GM13976 (cell line): Measurements from ENCODE around the gene RC3H2.
"Not testable (repeated sequence)": the region's sequence is repeated elsewhere in the genome, so short reads cannot be mapped to it uniquely, and the experiment has no call there.

ENCODE experiments used
- DNase-seq: peaks from one replicate; pipeline ENCODE4 v3.0.0; 2012; ENCODE audit warnings: low spot score
- CTCF ChIP-seq: IDR thresholded peaks from 2 replicates; pipeline ENCODE4 v1.5.1; 2012; ENCODE audit warnings: borderline replicate concordance, mild to moderate bottlenecking; ENCODE audit not compliant: insufficient read depth; ENCODE audit errors: extremely low read depth, missing control alignments, control extremely low read depth
- in situ Hi-C: fragments of 300-500 bp; cut with MboI; formaldehyde crosslinking; loops from one replicate; pipeline ENCODE4 v1.12.0; 2022; ENCODE audit warnings: low sequenced_read_pairs, mixed read lengths, inconsistent platforms; ENCODE audit not compliant: unreplicated experiment

RC3H2 gene

GRCh38 chr9:122923947-122924346 lies 18.8 kb upstream of the RC3H2 start:
- in situ Hi-C loops: no loop called here
- no peak for DNase-seq
- TF ChIP-seq CTCF: no peak

GRCh38 chr9:122922713-122923112 lies 17.6 kb upstream of the RC3H2 start:
- no peak for DNase-seq
- no peak for TF ChIP-seq CTCF
- in situ Hi-C loops: no loop called here

- no peak for DNase-seq
- in situ Hi-C loops: no loop called here
- TF ChIP-seq CTCF: no peak
Measured at GRCh38 chr9:122918310-122918709, 13.2 kb upstream of the RC3H2 start.

GRCh38 chr9:122912964-122913673 lies 8.0 kb upstream of the RC3H2 start, which contains the start of gene ZBTB6:
TSS of gene ZBTB6 (minus strand) at chr9:122913323. CDS start at chr9:122912072, 1,251 bp downstream.
- no peak for TF ChIP-seq CTCF
- in situ Hi-C loops: no loop called here

GRCh38 chr9:122912671-122912963 lies 7.5 kb upstream of the RC3H2 start:
- no peak for DNase-seq
- no peak for TF ChIP-seq CTCF
- in situ Hi-C loops: no loop called here

More at GRCh38 chr9:122912964-122913673, 8.0 kb upstream of the RC3H2 start, which contains the start of gene ZBTB6:
- DNase-seq: peak; percentile 81

GRCh38 chr9:122906122-122906521 lies 963 bp upstream of the RC3H2 start:
- DNase-seq, in situ Hi-C loops: not testable (repeated sequence)

GRCh38 chr9:122904466-122904822 lies 715 bp downstream of the RC3H2 start:
- DNase-seq: peak; percentile 32
- in situ Hi-C loops: no loop called here
- no peak for TF ChIP-seq CTCF
